Tibial nerve (tissue), 4 donors: ENCODE results near the gene TRIM25.

Experiments
- CTCF ChIP-seq, 5 experiments: fragments of 200-600 bp in 3 of 5; fragments of 450-650 bp in 2 of 5; sonication (generic) in 3 of 5; IDR thresholded peaks; one replicate each; pipeline ENCODE4 v1.5.1; 2016 to 2019; ENCODE audit warnings: antibody characterized with exemption in 5 of 5, mild to moderate bottlenecking in 3 of 5, moderate library complexity in 2 of 5
- EP300 ChIP-seq, 2 donors: sonication (generic); formaldehyde crosslinking; IDR thresholded peaks; one replicate each; pipeline ENCODE4 v1.6.1; 2017; ENCODE audit warnings: antibody characterized with exemption in 2 of 2, mild to moderate bottlenecking in 1 of 2

- TF ChIP-seq CTCF (IDR thresholded peaks at IDR 0.05), result no peak
- TF ChIP-seq EP300 (IDR thresholded peaks at IDR 0.05), result no peak
Measured at GRCh38 chr17:56861899-56862298, 52.0 kb downstream of the TRIM25 start.
